ENCODE measurements around the gene PHLDA1.

GRCh38 chr12:76080729-76081415, 49.3 kb upstream of the PHLDA1 start:
- TF ChIP-seq, protein P1, sequence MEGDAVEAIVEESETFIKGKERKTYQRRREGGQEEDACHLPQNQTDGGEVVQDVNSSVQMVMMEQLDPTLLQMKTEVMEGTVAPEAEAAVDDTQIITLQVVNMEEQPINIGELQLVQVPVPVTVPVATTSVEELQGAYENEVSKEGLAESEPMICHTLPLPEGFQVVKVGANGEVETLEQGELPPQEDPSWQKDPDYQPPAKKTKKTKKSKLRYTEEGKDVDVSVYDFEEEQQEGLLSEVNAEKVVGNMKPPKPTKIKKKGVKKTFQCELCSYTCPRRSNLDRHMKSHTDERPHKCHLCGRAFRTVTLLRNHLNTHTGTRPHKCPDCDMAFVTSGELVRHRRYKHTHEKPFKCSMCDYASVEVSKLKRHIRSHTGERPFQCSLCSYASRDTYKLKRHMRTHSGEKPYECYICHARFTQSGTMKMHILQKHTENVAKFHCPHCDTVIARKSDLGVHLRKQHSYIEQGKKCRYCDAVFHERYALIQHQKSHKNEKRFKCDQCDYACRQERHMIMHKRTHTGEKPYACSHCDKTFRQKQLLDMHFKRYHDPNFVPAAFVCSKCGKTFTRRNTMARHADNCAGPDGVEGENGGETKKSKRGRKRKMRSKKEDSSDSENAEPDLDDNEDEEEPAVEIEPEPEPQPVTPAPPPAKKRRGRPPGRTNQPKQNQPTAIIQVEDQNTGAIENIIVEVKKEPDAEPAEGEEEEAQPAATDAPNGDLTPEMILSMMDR (conservative IDR thresholded peaks at IDR 0.05; ENCODE audit: low read depth, low read length): 0 out of 2 replicates have a peak, but pooled peaks have one; percentile 15
- TF ChIP-seq EZH2 (IDR thresholded peaks at IDR 0.05; ENCODE audit: borderline replicate concordance, low read depth, low read length, poor library complexity, severe bottlenecking): no peak
